Measurements from ENCODE around the gene TSPAN9. TPM values are rescaled to one million over a fixed set of nuclear protein-coding genes. Genes with fewer than 3 reads are reported as not detected.

TSPAN9 gene
- total RNA-seq, 1 experiment from 2014 or later = 13.2 TPM

GRCh38 chr12:3075315-3075714 is 1.9 kb upstream of the TSPAN9 start:
- RAD21 ChIA-PET (ENCODE audit: low non-redundant PET in 1 of 2, low total read pairs in 2 of 2, uncharacterized antibody in 2 of 2, unreplicated experiment in 2 of 2) = no interaction called here
- H2AFZ ChIP-seq (ENCODE audit: low read depth, low read length, poor library complexity, severe bottlenecking) = no peak overlapping the region
- CTCF ChIA-PET = interaction anchor here (0.9 to 3.9 kb wide), 2 partner anchors 16 to 200 kb away, joined by 3 to 39 read pairs; no protein-coding TSS in a partner anchor

More at GRCh38 chr12:3075315-3075714, 1.9 kb upstream of the TSPAN9 start:
- H3K4me1 ChIP-seq (ENCODE audit: control insufficient read depth in 1 of 2, insufficient read depth in 2 of 2, low read length in 2 of 2) = peaks cover 11 to 27% of the 10 kb centered on the region in 2 experiments; a peak in 3 of 4 replicates
- BruUV-seq (replicated peaks) = no TSS peak
- no peaks in the 10 kb centered on the region for H3K79me2 ChIP-seq (ENCODE audit: insufficient read depth, low read length)
- H3K9me3 ChIP-seq (ENCODE audit: control insufficient read depth in 1 of 2, insufficient read depth in 1 of 2, low read depth in 1 of 2, low read length in 2 of 2) = no peaks in the 10 kb centered on the region
- no peaks in the 10 kb centered on the region for H4K20me1 ChIP-seq (ENCODE audit: insufficient read depth)
- H3K9ac ChIP-seq (ENCODE audit: low read length) = no peak overlapping the region
- H3K27ac ChIP-seq (ENCODE audit: low read depth, low read length) = no peak overlapping the region
- no peaks in the 10 kb centered on the region for H3K9me2 ChIP-seq (ENCODE audit: insufficient read depth)
- POLR2A ChIA-PET = interaction anchor here (0.8 kb wide), 1 partner anchor 225 kb away, joined by 4 read pairs; no protein-coding TSS in a partner anchor
- no peak for ATAC-seq
- H3K4me3 ChIP-seq (replicated peaks in 1 of 2; ENCODE audit: low read depth in 1 of 2, low read length in 2 of 2) = no peak overlapping the region
- intact Hi-C loops (cut with micrococcal nuclease) = no loop called here
- no peak for DNase-seq (ENCODE audit: low read depth, low spot score)
- TF ChIP-seq POLR2AphosphoS5 (IDR thresholded peaks at IDR 0.05; ENCODE audit: low read depth, low read length) (no peak), ZNF274 (IDR thresholded peaks at IDR 0.05; ENCODE audit: low read depth, low read length) (no peak), REST (IDR thresholded peaks at IDR 0.05; ENCODE audit: low read depth) (no peak), ZBTB33 (IDR thresholded peaks at IDR 0.05; ENCODE audit: extremely low read depth, insufficient replicate concordance, low read length) (no peak), ATF3 (IDR thresholded peaks at IDR 0.05) (no peak), EGR1 (IDR thresholded peaks at IDR 0.05; ENCODE audit: low read depth) (no peak), CTCF (IDR thresholded peaks at IDR 0.05 in 2 of 3, conservative IDR thresholded peaks at IDR 0.05 in 1 of 3; ENCODE audit: borderline replicate concordance in 1 of 3, insufficient read depth in 1 of 3, low read depth in 2 of 3, low read length in 2 of 3) (no peak), EZH2phosphoT487 (IDR thresholded peaks at IDR 0.05; ENCODE audit: borderline replicate concordance) (no peak), ELF1 (IDR thresholded peaks at IDR 0.05; ENCODE audit: borderline replicate concordance, low read depth) (no peak), JUND (IDR thresholded peaks at IDR 0.05) (no peak), SRF (IDR thresholded peaks at IDR 0.05; ENCODE audit: low read depth) (no peak), RAD21 (IDR thresholded peaks at IDR 0.05; ENCODE audit: low read depth) (no peak), EZH2 (IDR thresholded peaks at IDR 0.05) (no peak), CBX3 (IDR thresholded peaks at IDR 0.05; ENCODE audit: low read depth) (no peak), TCF7L2 (IDR thresholded peaks at IDR 0.05; ENCODE audit: borderline replicate concordance, extremely low read depth, insufficient read depth, insufficient read length) (no peak), MAX (IDR thresholded peaks at IDR 0.05) (no peak), POLR2A (IDR thresholded peaks at IDR 0.05; ENCODE audit: borderline replicate concordance, extremely low read depth, insufficient read depth, insufficient read length) (no peak), CEBPB (IDR thresholded peaks at IDR 0.05; ENCODE audit: low read depth) (no peak)
- no peaks in the 10 kb centered on the region for H3K36me3 ChIP-seq (ENCODE audit: control insufficient read depth in 1 of 2, insufficient read depth in 2 of 2, low read length in 2 of 2)
- no peaks in the 10 kb centered on the region for H3K27me3 ChIP-seq (ENCODE audit: insufficient read depth, low read length)
- H3K4me2 ChIP-seq (ENCODE audit: low read length) = no peak overlapping the region

Measured in HCT116 (cell line).